Measurements from ENCODE around the gene CDH22. TPM values are rescaled to one million over a fixed set of nuclear protein-coding genes. Genes with fewer than 3 reads are reported as not detected.
A peak's percentile ranks its signal among the peaks of the same experiment; 100 is the strongest.

CDH22 gene
- total RNA-seq, 1 donor from 2014 or later, result 0.09 TPM

DNA sequence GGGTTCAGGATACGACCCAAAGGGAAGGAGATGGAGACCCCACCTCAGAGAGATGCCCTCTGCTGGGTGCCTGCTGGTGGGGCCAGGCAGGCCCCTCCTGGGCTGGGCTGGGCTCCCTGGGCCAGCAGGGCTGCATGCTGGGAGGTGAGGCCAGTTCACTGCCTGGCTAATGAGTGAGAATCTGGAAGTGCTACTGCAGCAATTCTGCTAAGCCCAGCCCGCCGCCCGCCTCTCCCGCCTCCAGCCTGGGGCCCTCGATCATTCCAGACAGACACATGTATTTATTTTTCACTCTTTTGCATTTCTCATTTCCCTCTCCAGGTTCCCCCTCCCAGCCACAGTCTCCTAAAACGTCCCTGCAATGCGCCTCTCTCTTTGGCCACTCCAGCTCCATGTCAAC is 79.6 kb downstream of the CDH22 start:
- Mint-ChIP-seq H3K4me3 (no peak overlapping the region), H3K36me3 (ENCODE audit: low read depth) (no peaks in the 10 kb centered on the region), H3K27ac (ENCODE audit: unreplicated experiment) (no peak overlapping the region), H3K27me3 (ENCODE audit: low read depth) (peaks cover 83% of the 10 kb centered on the region), H3K9me3 (no peaks in the 10 kb centered on the region), H3K4me1 (no peaks in the 10 kb centered on the region)
- TF ChIP-seq, protein P1, sequence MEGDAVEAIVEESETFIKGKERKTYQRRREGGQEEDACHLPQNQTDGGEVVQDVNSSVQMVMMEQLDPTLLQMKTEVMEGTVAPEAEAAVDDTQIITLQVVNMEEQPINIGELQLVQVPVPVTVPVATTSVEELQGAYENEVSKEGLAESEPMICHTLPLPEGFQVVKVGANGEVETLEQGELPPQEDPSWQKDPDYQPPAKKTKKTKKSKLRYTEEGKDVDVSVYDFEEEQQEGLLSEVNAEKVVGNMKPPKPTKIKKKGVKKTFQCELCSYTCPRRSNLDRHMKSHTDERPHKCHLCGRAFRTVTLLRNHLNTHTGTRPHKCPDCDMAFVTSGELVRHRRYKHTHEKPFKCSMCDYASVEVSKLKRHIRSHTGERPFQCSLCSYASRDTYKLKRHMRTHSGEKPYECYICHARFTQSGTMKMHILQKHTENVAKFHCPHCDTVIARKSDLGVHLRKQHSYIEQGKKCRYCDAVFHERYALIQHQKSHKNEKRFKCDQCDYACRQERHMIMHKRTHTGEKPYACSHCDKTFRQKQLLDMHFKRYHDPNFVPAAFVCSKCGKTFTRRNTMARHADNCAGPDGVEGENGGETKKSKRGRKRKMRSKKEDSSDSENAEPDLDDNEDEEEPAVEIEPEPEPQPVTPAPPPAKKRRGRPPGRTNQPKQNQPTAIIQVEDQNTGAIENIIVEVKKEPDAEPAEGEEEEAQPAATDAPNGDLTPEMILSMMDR (conservative IDR thresholded peaks at IDR 0.05), result no peak
- no peak for DNase-seq (ENCODE audit: low read depth, low spot score)

DNA sequence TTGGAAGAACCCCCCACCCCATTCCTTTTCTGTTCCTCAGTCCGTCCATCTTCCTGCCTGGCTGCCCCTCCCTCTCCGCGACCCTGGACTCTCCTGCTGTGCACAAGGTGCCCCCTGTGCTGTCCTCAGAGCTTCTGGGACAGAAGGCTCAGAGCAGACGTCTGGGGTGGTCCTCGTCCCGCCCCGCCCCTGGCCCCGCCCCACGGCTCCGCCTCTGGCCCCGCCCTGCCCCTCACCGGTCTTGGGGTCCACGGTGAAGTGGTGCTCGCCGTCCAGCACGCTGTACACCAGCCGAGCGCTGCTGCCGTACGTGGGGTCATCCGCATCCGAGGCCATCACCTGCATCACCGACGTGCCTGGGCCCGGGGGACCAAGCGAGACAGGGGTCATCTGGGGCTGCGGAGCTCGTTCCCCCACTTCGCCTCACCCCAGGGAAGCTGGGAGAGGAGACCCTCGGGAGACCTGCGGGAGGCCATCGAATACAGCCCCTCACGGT is 81.0 kb downstream of the CDH22 start:
- Mint-ChIP-seq H3K4me1 (peaks cover 6% of the 10 kb centered on the region), H3K9me3 (no peaks in the 10 kb centered on the region), H3K27ac (ENCODE audit: unreplicated experiment) (no peak overlapping the region), H3K36me3 (ENCODE audit: low read depth) (no peaks in the 10 kb centered on the region), H3K4me3 (no peak overlapping the region), H3K27me3 (ENCODE audit: low read depth) (peaks cover 76% of the 10 kb centered on the region)
- TF ChIP-seq, protein P1 (conservative IDR thresholded peaks at IDR 0.05), result no peak
- DNase-seq (ENCODE audit: low read depth, low spot score), result no peak

DNA sequence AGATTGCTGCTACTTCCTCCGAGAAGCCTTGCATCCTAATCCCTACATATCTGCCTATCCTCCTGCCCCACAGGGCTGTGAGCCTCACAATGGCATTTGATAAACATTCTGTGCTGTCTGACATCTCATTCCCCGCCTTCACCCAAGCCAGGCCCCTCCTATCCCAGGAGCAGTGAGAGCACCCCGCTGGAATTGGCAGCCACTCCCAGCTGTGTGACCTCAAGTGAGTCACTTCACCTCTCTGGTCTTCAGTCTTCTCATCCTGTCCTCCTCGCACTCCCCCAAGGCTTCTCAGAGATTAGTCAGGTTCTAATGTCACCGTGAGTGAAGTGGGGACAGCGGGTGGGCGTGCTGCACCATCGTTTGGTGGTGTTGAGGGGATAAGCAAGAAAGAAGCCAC is 81.7 kb downstream of the CDH22 start:
- Mint-ChIP-seq H3K4me1 (peaks cover 8% of the 10 kb centered on the region), H3K27ac (ENCODE audit: unreplicated experiment) (peak overlapping the region; percentile 27), H3K9me3 (no peaks in the 10 kb centered on the region), H3K36me3 (ENCODE audit: low read depth) (no peaks in the 10 kb centered on the region), H3K4me3 (no peak overlapping the region), H3K27me3 (ENCODE audit: low read depth) (peaks cover 69% of the 10 kb centered on the region)
- TF ChIP-seq, protein P1 (conservative IDR thresholded peaks at IDR 0.05), result no peak
- no peak for DNase-seq (ENCODE audit: low read depth, low spot score)

DNA sequence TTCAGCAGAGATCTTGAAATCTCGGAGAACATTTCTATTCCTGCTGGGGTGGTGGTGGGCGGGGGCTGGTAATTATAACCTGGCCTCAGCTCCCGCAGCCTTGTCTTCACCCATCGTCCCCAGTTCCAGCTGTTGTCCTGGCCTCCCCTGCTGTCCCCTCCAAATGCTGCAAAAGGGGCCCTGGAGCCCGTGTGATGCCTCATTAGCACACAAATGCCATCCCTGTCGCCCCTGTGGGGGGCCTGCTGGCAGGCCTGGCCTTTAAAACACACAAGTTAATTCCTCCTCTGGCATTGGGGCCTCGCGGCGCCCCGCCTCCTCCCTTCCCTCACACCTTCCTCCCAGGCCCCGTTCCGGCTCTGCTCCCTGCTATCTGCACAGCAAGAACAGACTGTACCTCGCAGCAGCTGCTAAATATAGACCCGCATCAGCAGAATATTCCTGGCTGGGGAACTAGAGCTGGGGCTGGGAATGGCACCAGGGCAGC is 85.7 kb downstream of the CDH22 start:
- Mint-ChIP-seq H3K4me1 (peaks cover 24% of the 10 kb centered on the region), H3K9me3 (no peaks in the 10 kb centered on the region), H3K27ac (ENCODE audit: unreplicated experiment) (no peak overlapping the region), H3K36me3 (ENCODE audit: low read depth) (no peaks in the 10 kb centered on the region), H3K27me3 (ENCODE audit: low read depth) (peaks cover 45% of the 10 kb centered on the region), H3K4me3 (no peak overlapping the region)
- no peak for DNase-seq (ENCODE audit: low read depth, low spot score)
- TF ChIP-seq, protein P1 (conservative IDR thresholded peaks at IDR 0.05), result no peak

DNA sequence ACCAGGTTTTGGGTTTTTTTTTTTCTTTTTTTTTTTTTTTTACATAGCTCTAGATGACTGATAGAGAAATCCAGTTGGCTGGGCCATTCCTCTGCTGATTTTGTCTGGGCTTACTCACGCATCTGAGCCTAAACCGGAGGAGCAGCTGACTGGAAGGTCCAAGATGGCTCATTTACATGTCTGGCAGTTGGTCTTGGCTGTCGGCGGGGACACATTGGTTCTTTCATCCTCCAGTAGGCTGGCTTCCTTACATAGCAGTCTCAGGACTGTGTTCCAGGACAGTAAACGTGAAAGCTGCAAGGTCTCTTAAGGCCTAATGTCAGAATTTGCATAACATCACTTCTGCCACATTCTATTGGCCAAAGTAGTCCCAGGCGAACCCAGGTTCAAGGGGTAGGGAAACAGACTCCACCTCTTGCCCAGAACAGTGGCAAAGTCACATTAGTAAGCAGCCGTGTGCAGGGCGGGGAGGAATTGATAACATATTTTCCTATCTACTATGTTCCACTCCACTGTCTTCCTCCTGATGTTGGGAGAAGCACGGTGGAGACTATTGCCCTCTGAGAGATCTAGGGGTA is 87.0 kb downstream of the CDH22 start:
- no peak for DNase-seq (ENCODE audit: low read depth, low spot score)
- Mint-ChIP-seq H3K36me3 (ENCODE audit: low read depth) (no peaks in the 10 kb centered on the region), H3K27me3 (ENCODE audit: low read depth) (peaks cover 34% of the 10 kb centered on the region), H3K4me1 (peaks cover 24% of the 10 kb centered on the region), H3K9me3 (no peaks in the 10 kb centered on the region), H3K4me3 (no peak overlapping the region), H3K27ac (ENCODE audit: unreplicated experiment) (peak overlapping the region; percentile 63)
- TF ChIP-seq, protein P1 (conservative IDR thresholded peaks at IDR 0.05), result no peak

All from neural crest cell (in vitro differentiated cells).